ENCODE measurements around the gene BCAS1.

BCAS1 gene

DNA sequence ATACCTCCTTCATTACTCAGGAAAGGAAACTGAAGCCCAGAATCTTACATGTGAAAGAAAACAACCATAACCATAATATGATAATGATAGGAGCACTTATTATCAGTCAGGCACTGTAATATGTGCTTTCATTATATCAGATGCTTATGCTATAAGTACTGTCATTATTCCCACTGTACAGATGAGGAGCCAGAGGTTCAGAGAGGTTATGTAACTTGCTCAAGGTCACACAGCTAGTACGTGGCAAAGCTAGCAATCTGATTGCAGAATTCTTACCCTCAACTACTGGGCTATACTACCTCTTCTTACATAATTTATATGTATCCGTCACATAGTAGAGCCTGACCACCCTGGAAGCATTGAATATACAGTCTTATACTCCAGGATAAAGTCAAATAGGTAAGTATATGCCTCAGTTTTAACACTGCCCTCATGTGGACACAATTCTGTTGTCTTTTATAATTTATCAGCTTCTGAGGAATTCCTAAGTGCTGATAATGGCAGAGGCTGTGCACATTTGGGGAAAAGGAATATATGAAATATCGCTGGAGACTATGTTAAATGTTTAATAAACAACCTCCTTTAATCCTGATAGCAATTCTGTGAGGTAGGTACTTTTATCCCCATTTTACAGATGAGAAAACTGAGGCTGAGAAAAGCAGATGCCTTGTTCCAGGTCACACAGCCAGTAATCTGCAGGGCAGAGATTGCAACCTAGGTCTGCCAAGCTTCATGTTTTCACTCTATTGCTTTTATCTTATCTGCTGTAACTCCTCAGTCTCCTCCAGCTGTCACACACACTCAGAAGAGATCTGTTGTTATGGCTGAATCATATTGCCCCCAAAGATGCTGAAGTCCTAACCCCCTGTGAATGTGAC, 13.4 kb downstream of the BCAS1 start:
- Histone ChIP-seq H3K9me3 (ENCODE audit: control insufficient read depth, low read length) (no peaks in the 10 kb centered on the region), H3K4me1 (no peaks in the 10 kb centered on the region), H3K79me2 (no peaks in the 10 kb centered on the region), H3K27me3 (ENCODE audit: control insufficient read depth, insufficient read depth, low read length) (no peaks in the 10 kb centered on the region), H2AFZ (no peak overlapping the region), H3K27ac (no peak overlapping the region), H3K36me3 (ENCODE audit: control insufficient read depth, insufficient read depth, low read length) (no peaks in the 10 kb centered on the region), H3K4me2 (ENCODE audit: low read length) (no peak overlapping the region), H3K4me3 (ENCODE audit: low read depth, low read length) (no peak overlapping the region), H3K9ac (no peak overlapping the region)
- no peak for TF ChIP-seq CTCF (IDR thresholded peaks at IDR 0.05)

DNA sequence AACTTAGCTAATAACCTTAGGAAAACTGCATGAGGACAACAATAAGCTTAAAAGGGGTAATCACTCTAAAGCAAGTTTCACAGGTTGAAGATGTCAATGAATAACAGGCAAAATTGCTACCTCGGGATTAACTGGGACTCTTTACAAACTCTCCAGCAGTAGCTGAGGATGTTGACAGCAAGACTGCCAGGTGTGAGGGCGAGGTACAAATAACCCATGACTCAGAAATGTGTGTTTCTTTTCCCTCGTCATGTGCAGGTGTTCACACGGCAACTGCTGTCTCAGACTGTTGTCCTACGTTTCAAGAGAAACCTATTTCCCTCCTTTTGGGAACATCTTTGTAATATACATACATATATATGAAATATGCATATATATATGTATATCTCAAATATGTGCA, 15.9 kb downstream of the BCAS1 start:
- H3K27me3 ChIP-seq (ENCODE audit: control insufficient read depth, insufficient read depth, low read length), result no peaks in the 10 kb centered on the region
- H3K9ac ChIP-seq, result no peak overlapping the region
- no peak overlapping the region for H3K27ac ChIP-seq
- H3K36me3 ChIP-seq (ENCODE audit: control insufficient read depth, insufficient read depth, low read length), result no peaks in the 10 kb centered on the region
- no peak overlapping the region for H2AFZ ChIP-seq
- H3K79me2 ChIP-seq, result no peaks in the 10 kb centered on the region
- no peaks in the 10 kb centered on the region for H3K4me1 ChIP-seq
- H3K4me3 ChIP-seq (ENCODE audit: low read depth, low read length), result no peak overlapping the region
- no peak overlapping the region for H3K4me2 ChIP-seq (ENCODE audit: low read length)
- H3K9me3 ChIP-seq (ENCODE audit: control insufficient read depth, low read length), result no peaks in the 10 kb centered on the region
- no peak for TF ChIP-seq CTCF (IDR thresholded peaks at IDR 0.05)

- no peak overlapping the region for H3K4me2 ChIP-seq (ENCODE audit: low read length)
- H3K79me2 ChIP-seq, result no peaks in the 10 kb centered on the region
- no peak overlapping the region for H3K9ac ChIP-seq
- H2AFZ ChIP-seq, result no peak overlapping the region
- no peak overlapping the region for H3K4me3 ChIP-seq (ENCODE audit: low read depth, low read length)
- H3K36me3 ChIP-seq (ENCODE audit: control insufficient read depth, insufficient read depth, low read length), result no peaks in the 10 kb centered on the region
- H3K27ac ChIP-seq, result no peak overlapping the region
- H3K4me1 ChIP-seq, result no peaks in the 10 kb centered on the region
- no peaks in the 10 kb centered on the region for H3K9me3 ChIP-seq (ENCODE audit: control insufficient read depth, low read length)
- H3K27me3 ChIP-seq (ENCODE audit: control insufficient read depth, insufficient read depth, low read length), result no peaks in the 10 kb centered on the region
- TF ChIP-seq CTCF (IDR thresholded peaks at IDR 0.05), result no peak
These were observed 19.3 kb downstream of the BCAS1 start for GRCh38 chr20:54051068-54051467.

DNA sequence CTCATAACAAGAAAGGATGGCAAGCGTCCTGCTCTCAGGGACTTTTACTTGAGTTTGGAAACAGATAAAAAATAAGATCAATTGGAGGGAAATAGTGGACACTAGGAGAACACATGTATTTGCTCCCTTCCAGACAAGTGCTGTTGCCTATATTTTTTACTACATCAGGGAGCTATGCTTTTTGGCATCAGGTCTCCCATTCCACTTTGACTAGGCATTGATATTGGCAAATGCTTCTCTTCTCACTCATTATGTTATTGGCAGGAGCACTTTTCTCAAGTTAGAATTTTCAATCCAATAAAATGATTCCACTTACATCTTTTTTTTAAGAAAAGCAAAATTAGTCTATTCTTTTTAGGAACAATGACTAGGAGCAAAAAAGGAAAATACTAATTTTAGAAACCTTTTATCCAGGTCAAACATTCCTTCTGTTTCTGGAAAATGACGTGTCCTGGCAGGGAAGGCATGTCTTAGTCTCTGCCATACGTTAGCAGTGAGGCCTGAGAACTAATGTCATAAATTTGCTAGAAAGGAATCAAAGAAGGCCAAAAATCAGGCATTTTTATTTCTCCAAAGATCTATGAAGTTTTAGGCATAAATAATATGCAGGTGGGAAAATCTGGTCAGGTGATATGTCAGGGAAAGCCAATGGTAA, 21.4 kb downstream of the BCAS1 start:
- no peak overlapping the region for H3K27ac ChIP-seq
- H3K4me3 ChIP-seq (ENCODE audit: low read depth, low read length), result no peak overlapping the region
- no peaks in the 10 kb centered on the region for H3K27me3 ChIP-seq (ENCODE audit: control insufficient read depth, insufficient read depth, low read length)
- H3K36me3 ChIP-seq (ENCODE audit: control insufficient read depth, insufficient read depth, low read length), result no peaks in the 10 kb centered on the region
- H3K79me2 ChIP-seq, result no peaks in the 10 kb centered on the region
- H3K9me3 ChIP-seq (ENCODE audit: control insufficient read depth, low read length), result no peaks in the 10 kb centered on the region
- no peak for TF ChIP-seq CTCF (IDR thresholded peaks at IDR 0.05)
- no peaks in the 10 kb centered on the region for H3K4me1 ChIP-seq
- H3K4me2 ChIP-seq (ENCODE audit: low read length), result no peak overlapping the region
- no peak overlapping the region for H2AFZ ChIP-seq
- no peak overlapping the region for H3K9ac ChIP-seq

All from parathyroid adenoma (tissue), 2 donors.